ENCODE results near the gene FREM1. TPM values are rescaled to one million over a fixed set of nuclear protein-coding genes. Genes with fewer than 3 reads are reported as not detected.

The FREM1 gene
- total RNA-seq, 1 donor from 2014 or later: 1.7 TPM

DNA sequence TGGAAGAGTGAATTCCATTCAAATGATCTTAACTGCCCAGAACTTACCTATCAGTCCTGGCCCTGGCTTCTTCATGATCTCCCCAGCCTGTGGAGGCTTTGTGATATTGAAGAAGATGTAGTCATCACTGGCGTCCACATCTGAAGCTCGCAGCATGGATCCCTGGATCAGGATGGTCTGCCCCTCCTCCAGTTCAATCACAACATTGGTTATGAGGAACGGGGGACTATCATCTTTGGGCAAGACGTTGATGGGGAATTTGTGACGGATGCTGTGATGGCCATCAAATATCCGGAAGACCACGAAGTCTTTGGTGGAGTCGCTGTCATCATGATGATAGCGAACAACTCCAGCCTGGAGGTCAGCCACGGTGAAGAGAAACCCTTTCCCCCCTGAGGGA is 68.0 kb downstream of the FREM1 start:
- peaks cover 2% of the 10 kb centered on the region for H3K27me3 Mint-ChIP-seq (ENCODE audit: unreplicated experiment)

DNA sequence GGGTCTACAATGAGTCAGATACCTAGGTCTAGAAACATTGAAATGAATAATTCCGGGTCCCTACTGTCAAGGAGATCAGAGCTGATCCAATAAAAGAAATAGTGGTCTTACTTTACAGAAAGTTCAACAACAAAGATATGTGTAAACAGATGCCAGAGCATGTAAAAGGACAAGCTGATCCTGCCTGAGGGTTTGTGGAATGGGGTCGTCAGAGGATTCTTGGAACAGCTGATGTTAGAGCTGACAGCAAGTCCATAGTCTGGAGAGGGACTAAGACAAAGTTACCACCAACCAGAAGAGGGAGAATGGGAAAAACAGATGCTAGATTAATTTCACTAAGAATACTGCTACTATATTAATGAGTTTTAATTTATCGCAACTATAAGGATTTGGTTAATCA is 71.5 kb downstream of the FREM1 start:
- H3K4me3 Mint-ChIP-seq (ENCODE audit: unreplicated experiment): no peak overlapping the region
- TF ChIP-seq CTCF (IDR thresholded peaks at IDR 0.05; ENCODE audit: partially characterized antibody, unreplicated experiment): no peak
- H3K36me3 Mint-ChIP-seq (ENCODE audit: unreplicated experiment): no peaks in the 10 kb centered on the region
- no peak for DNase-seq
- H3K27ac Mint-ChIP-seq (ENCODE audit: unreplicated experiment): no peak overlapping the region
- peaks cover 5% of the 10 kb centered on the region for H3K9me3 Mint-ChIP-seq (ENCODE audit: unreplicated experiment)
- peaks cover 7% of the 10 kb centered on the region for H3K4me1 Mint-ChIP-seq (ENCODE audit: low read depth, unreplicated experiment)
- H3K27me3 Mint-ChIP-seq (ENCODE audit: unreplicated experiment): no peaks in the 10 kb centered on the region

More for the DNA sequence above, 68.0 kb downstream of the FREM1 start:
- H3K36me3 Mint-ChIP-seq (ENCODE audit: unreplicated experiment): no peaks in the 10 kb centered on the region
- no peak overlapping the region for H3K27ac Mint-ChIP-seq (ENCODE audit: unreplicated experiment)
- peaks cover 12% of the 10 kb centered on the region for H3K4me1 Mint-ChIP-seq (ENCODE audit: low read depth, unreplicated experiment)
- no peak for DNase-seq
- H3K4me3 Mint-ChIP-seq (ENCODE audit: unreplicated experiment): no peak overlapping the region
- H3K9me3 Mint-ChIP-seq (ENCODE audit: unreplicated experiment): peaks cover 9% of the 10 kb centered on the region
- TF ChIP-seq CTCF (IDR thresholded peaks at IDR 0.05; ENCODE audit: partially characterized antibody, unreplicated experiment): no peak

DNA sequence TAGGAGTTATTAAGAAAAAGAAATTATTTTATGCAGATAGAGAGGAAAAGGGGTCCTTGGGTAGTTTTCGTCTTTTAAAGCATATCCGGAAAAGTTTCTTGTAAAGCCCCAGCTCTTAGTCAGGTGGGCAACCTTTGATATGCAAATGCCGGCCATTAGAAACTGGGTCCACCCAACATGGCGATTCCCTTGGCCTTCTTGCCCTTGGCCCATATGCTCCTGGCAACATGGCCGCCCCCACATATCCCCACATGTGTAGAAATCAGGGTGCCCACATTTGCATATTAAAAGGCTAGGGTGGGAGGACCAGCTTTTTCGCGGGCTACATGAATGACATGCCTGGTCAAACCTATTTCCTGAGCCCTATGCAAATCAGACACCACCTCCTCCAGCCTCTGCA is 73.3 kb downstream of the FREM1 start:
- H3K4me1 Mint-ChIP-seq (ENCODE audit: low read depth, unreplicated experiment): peaks cover 7% of the 10 kb centered on the region
- H3K27me3 Mint-ChIP-seq (ENCODE audit: unreplicated experiment): no peaks in the 10 kb centered on the region
- H3K4me3 Mint-ChIP-seq (ENCODE audit: unreplicated experiment): no peak overlapping the region
- DNase-seq: no peak
- TF ChIP-seq CTCF (IDR thresholded peaks at IDR 0.05; ENCODE audit: partially characterized antibody, unreplicated experiment): no peak
- H3K9me3 Mint-ChIP-seq (ENCODE audit: unreplicated experiment): peaks cover 5% of the 10 kb centered on the region
- no peak overlapping the region for H3K27ac Mint-ChIP-seq (ENCODE audit: unreplicated experiment)
- H3K36me3 Mint-ChIP-seq (ENCODE audit: unreplicated experiment): peaks cover 2% of the 10 kb centered on the region

DNA sequence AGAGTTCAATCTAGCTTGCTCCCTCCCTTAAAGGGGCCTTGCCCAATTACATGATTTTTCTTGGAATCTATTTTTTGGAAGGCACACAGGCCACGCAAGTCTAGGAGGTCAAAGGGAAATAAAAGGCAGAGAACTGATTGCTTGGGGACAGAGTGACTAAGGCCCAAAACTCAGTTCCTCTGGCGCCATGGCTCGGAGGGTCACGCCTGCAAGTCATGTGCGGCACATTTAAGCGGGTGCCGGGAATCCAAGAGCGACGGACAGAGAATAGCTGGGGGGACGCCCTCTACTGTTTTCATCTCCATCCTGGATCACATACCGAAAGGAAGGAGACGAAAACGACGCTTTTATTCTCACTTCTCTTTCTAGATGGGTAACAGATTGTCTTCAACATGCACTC is 78.6 kb downstream of the FREM1 start:
- H3K9me3 Mint-ChIP-seq (ENCODE audit: unreplicated experiment): peaks cover 2% of the 10 kb centered on the region
- no peaks in the 10 kb centered on the region for H3K27me3 Mint-ChIP-seq (ENCODE audit: unreplicated experiment)
- H3K27ac Mint-ChIP-seq (ENCODE audit: unreplicated experiment): no peak overlapping the region
- TF ChIP-seq CTCF (IDR thresholded peaks at IDR 0.05; ENCODE audit: partially characterized antibody, unreplicated experiment): no peak
- H3K4me3 Mint-ChIP-seq (ENCODE audit: unreplicated experiment): no peak overlapping the region
- H3K36me3 Mint-ChIP-seq (ENCODE audit: unreplicated experiment): peaks cover 8% of the 10 kb centered on the region
- DNase-seq: no peak
- H3K4me1 Mint-ChIP-seq (ENCODE audit: low read depth, unreplicated experiment): no peaks in the 10 kb centered on the region

DNA sequence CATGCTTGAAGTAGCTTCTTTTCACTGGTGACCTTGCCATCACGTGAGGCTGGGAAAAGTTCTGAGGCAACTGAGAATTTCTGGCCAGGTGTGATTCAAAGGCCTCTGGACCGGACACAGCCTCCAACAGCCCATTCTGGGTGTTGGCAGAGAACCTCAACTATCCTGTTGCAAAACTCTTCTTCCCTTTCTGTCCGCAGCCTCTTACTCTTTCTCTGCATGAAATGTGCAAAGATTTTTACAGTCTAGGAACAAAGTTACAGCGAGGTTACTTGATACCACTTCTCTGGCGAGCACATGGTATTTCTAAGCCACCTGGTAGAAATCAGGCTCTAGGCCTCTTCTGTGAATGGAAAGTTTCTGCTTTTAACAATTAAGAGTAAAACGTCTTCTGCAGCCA is 79.2 kb downstream of the FREM1 start:
- no peak for DNase-seq
- H3K36me3 Mint-ChIP-seq (ENCODE audit: unreplicated experiment): peaks cover 8% of the 10 kb centered on the region
- no peak overlapping the region for H3K4me3 Mint-ChIP-seq (ENCODE audit: unreplicated experiment)
- no peaks in the 10 kb centered on the region for H3K4me1 Mint-ChIP-seq (ENCODE audit: low read depth, unreplicated experiment)
- H3K27me3 Mint-ChIP-seq (ENCODE audit: unreplicated experiment): no peaks in the 10 kb centered on the region
- no peak overlapping the region for H3K27ac Mint-ChIP-seq (ENCODE audit: unreplicated experiment)
- peaks cover 2% of the 10 kb centered on the region for H3K9me3 Mint-ChIP-seq (ENCODE audit: unreplicated experiment)
- no peak for TF ChIP-seq CTCF (IDR thresholded peaks at IDR 0.05; ENCODE audit: partially characterized antibody, unreplicated experiment)
